Iris pigment epithelial cell (primary cell): ENCODE results near the gene TMEM167B.

Source experiments
- DNase-seq: peaks from one replicate; pipeline ENCODE4 v3.0.0-alpha.2; 2011; ENCODE audit warnings: low read depth

The TMEM167B gene

DNA sequence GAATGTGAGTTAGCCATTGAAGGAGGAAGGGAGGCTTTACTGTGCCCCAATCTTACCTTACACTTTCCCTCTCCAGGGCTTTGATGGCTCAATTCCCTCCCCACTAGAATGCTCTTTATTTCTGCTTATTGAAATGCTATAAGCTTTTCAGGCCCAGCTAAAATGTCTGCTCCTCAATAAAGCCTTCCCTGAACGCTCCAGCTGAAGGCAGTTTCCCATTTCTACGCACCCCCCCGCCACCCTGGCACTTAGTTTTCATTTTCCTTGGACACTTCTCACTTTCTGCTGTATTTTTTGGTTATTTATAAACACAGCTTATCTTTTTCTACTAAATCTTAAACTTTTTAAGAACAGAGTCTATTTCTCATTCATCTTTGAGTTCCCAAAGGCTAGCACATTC, 7.1 kb upstream of the TMEM167B start:
- DNase-seq, result no peak

DNA sequence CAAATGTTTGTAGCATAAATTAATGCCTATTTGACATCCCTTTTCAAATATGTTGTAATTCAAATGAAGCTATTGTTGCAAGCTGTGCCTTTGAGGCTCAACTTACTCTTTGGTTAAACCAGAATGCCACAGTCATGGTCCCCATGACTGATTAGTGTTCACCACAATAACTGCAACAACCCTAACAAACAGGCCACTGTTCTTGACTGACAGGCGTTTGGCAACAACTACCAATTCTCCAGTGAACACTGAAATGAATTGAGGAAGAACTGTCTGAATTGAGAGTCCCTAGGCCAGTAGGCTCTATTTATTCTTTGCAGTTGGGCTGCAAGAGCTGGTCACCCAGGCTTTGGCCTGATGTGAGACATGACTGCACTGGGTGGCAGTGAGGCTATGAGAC, 6.6 kb upstream of the TMEM167B start:
- no peak for DNase-seq

DNA sequence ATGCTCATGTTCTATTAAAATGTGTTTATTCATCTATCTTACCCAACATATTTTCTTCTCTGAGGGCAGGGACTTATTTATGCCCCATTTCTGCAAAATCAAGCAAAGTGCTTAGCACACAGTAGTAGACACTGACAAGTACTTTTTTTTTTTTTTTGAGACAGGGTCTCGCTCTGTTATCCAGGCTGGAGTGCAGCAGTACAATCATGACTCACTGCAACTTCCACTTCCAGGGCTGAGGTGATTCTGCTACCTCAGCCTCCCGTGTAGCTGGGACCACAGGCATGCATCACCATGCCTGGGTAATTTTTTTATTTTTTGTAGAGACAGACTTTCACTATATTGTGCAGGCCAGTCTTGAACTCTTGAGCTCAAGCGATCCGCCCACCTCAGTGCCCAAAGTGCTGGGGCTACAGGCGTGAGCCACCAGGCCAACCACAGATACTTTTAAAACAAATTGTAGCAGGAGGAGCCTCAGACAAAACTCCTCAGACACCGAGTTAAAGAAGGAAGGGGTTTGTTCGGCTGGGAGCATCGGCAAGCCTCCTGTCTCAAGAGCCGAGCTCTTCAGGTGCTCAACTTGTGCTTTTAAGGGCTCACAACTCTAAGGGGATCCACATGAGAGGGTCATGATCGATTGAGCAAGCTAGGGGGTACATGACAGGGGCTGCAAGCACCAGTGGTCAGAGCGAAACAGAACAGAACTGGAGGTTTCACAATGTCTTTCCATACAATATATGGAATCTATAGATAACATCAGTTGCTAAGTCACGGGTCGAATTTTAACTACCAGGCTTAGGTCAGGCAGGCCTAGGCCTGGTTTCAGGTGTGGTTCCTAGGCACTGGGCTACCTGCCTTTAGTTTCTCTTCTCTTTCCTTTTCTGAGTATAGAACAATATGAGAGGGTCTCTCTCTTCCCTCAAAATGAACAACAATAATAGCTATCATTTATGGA, 5.7 kb upstream of the TMEM167B start:
- DNase-seq, result peak; percentile 39

DNA sequence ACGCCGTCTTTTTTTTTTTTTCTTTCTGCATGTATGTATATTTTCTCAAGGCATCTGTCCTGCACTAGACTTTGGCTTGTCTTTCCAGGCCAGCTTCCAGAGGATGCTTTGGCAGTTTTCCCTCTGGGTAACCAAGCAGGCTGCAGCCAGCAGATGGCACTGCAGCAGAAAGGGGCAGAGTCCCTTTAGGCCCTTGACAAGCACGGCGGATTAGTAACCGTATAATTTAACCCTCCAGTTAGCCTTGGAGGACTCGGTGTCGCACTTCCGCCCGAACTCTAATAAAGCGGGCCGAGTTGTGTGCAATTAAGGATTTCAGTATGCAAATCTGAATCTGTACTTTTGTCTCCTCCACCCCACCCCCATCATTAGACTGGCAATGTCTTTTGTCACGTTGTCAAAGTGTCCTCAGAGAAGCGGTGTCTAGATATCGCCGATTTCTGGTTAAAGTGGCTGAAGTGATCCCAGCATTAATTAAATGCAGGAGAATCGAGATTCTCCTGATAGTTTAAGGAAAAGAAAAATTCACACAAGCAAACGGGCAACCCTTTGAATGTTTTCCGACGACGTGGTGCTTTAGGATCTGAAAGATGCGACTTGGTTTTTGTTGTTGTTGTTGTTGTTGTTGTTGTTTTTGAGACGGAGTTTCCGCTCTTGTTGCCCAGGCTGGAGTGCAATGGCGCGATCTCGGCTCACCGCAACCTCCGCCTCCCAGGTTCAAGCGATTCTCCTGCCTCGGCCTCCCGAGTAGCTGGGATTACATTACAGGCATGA, 1.1 kb upstream of the TMEM167B start:
- DNase-seq, result peak; percentile 58

DNA sequence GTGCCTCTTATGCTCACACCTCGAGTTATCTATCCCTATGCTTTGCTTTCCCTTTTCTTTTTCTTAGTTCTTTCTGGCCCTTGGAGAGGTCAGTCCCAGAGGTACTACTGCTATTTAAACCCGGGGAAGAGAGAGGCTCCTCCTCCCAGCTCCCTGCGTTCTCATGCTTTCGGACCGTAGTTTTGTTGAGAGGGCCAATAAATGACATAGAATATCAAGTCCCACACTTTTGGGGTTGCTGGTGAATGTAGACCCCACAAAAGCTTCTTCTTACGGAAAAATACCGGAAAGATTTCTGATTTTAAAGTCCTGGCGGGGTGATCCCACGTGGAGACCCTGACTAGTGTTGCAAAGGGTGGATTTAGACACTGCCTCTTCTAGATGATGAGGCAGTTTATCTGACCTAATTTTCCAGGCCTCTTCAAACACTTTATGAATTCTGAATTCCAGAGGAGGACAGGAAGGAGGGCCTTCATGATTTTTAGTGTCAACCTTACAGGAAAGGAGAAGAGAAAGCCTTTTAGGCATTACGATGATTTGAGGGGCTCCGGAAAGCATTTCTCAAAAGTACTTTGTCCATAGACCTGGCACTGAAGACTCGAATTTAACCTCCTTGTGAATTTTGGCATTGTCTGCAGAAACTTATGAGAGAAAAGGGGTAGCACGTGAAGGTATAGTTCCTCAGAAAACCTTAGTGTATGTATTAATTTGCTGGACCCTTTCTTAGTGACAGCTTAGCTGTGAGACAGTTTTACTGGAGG, 694 bp downstream of the TMEM167B start:
- DNase-seq, result peak; percentile 68

DNA sequence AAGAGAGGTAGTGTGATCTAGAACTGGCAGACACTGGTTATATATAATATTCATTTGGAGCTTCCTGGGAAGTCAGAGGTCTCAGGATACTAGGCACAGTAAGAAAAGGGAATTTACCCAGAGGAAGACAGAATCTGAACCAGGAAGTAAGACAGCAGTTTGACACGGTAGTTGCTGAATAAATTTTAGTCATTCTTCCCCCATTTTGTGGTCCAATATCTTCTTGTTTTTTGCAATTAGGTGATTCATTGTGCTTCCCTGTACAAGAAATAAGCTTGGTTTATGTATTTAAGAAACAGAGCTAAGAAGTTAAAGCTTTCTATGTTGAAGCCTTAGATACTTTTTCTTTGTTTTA, 1.3 kb downstream of the TMEM167B start:
- DNase-seq, result peak; percentile 58

DNA sequence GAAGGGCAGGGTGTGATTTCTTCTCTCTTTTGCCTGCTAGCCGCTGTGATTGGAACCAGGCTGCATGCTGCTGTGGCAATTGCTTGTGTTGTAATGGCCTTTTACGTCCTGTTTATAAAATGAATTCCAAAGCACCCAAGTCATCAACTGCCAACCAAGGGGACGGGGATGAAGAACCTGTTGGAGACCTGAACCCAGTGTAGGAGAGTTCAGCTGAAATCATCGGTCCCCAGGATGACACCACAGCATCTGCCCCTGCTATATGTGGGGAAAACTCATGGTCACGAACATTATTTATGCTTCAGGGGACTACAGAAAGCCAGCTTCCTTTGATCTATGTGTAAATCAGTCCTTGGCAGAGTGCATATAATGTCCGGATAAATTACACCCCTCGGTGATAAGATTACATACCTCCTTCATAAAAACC, 3.8 kb downstream of the TMEM167B start:
- peak; percentile 83 for DNase-seq

DNA sequence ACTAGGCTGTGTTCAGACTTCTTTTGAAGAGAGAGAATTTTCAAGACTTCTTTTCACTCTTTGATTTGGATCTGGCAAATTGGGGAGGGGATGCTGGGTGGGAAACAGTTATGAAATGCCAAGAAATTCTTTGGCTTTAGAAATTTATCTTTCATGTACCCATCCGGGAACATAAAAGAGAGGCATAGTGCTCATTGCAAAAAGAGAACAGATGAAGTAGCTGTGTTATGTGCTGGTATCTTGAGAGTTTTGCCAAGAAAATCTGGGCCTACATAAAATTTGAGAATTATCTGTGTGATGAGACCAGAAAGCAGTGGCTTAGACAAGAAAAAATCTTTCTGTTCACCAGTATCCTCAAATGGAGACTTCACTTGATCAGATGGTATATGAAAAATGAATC, 4.3 kb downstream of the TMEM167B start:
- no peak for DNase-seq

DNA sequence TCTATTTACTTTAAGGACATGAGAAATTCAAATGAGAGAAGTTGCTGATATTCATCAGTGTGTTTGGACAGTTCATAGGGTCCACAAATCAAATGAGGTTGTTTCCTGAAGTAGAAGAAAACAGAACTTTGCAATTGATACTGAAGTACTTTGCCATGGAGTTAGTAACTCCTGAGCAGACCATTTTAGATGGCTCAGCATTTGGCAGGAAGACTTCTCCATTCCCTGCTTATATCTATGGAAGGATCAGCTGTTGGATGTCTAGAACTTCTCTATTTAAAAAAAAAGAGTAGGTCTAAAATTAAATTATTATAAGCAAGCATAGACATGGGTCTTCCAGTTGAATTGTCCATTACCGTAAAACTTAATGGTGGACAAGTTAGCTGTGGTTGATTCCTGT, 5.1 kb downstream of the TMEM167B start:
- no peak for DNase-seq

DNA sequence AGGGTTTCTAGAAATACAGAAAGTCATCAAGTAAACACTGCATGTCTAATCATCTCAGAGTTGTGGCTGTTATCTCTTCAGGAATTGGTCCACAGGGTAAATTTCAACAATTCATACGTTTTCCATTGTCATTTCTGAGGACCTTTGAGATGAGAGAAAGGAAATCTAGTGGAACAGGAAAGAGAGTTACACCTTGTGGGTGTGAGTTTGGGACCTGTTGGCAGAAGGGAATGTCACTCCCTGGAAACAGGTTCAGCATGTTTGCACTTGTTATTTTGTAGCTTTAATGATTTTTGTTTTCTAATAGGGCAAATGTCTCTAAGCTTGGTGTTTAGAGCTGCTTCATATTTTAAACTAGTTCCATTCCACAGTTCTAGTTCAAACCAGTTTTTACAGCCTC, 5.6 kb downstream of the TMEM167B start:
- DNase-seq, result no peak

DNA sequence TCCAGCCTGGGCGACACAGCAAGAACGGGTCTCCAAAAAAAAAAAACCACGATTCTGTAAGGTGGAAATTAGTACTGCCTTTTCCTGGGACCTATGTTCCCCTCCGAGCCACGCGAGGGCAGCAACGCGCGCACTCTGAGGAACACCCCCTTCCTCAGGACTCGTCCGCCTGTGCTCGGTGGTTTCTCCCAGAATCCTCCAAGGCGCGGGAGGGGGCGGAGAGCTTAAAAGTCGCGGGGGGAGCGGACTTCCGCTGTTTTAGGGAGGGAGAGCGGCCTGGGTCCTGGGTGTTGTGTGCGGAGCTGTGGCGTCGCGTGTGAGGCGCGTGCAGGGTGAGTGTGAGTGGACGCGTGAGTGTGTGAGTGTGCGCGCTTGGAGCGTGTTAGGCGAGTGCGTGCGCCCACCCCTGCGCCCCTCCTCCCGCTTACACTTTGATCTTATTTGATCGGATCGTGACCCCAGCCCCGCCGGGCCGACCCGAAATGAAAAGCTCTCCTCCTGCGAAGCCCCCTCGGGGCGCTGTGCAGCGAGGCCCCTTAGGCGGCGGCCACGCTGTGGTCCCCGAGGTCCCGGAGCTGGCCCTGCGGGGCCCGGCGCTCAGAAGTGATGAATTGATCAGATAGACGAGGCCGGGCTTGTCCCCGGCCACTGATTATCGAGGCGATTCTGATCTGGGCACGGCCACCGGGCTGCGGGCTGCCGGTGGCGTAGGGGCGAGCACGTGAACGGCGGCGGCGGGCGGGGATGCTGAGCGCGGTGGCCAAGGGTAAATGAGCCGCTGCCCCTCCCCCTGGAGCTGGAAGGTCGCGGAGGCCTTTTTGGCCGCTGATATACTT, 9.6 kb downstream of the TMEM167B start:
- peak; percentile 97 for DNase-seq

DNA sequence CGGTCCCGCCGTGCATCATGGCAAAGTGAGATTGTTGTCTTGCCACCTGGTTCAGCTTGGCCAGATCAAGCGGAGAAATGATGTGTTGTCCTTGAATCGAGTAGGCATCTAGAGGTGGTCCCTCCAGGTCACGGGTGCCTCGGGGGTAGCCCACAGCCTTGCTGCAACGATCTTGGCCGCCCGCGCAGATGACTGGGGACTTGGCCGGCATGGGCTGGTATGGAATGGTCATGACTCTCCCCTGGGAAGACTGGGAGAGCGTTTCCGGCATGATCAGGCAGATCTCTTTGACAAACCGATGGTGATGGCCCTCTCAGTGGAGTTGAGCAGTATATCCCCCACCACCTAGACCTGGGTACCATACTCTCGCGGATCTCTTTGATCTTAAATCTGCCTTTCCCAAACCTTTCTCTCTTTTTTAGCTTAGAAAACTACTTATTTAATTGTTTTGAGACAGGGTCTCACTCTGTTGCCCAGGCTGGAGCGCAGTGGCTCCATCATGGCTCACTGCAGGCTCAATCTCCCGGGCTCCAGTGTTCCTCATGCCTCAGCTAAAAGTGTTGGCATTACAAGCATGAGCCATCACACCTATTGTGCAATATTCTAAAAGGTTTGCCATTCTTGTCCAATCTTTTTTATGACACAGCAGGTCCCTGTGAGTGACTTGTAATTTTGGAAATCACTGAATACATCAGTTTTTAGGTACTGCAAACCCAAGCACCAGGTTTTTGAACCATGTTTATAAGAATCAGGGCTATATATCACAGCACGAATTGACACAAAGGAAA, 14.0 kb downstream of the TMEM167B start:
- DNase-seq, result no peak

DNA sequence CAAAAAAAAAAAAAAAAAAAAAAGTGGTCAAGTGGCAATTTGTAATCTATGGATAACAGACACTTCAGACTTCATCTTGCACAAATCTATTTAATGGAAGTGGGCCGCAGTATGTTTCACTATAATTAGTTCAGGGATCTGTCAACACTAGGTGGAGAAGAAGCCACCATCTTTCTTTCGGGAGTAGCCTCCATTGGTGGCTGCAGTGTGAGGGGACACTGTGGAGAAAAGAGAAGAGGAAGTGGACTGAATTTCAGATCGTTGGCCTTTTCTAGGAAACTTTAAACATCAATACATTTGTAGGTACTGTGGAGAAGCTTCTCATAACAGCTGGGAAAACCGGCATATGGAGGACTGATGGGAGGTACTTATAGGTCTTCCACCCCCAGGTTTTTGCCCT, 15.3 kb downstream of the TMEM167B start:
- DNase-seq, result no peak

DNA sequence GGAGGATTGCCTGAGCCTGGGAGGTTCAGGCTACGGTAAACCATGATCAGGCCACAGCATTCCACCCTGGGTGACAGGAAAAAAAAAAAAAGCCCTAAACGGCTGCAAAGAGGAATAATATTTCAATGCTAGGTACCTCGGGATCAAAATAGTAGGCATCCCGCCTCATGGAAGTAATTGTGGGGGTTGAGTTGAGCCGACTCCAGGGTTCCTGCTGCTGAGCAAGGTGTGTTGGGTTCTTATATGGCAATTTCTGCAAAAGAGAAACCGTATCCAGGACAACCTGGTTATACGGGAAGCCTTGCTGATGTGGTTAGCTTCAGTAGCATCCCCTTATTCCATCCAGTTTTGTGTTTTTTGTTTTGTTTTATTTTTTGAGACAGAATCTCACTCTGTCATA, 17.2 kb downstream of the TMEM167B start:
- DNase-seq, result no peak

DNA sequence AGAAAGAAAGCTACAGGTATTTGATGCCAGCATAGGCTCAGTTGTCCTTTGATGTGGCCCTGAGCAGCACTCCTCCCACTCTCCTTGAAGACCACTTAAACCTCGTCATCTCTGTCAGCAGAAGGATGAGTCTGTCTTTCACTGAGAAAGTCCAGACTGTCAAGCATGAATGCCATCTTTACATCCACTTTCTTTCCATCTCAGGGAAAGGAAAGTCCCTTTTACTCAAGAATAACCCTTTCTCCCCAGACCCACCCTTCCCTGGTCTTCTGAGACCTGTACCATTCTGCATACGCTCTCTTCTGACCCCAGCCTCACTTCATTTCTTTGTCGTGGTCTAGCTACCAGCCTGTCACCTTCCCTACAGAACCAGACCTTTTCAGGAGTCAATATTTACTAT, 19.3 kb downstream of the TMEM167B start:
- DNase-seq, result no peak

DNA sequence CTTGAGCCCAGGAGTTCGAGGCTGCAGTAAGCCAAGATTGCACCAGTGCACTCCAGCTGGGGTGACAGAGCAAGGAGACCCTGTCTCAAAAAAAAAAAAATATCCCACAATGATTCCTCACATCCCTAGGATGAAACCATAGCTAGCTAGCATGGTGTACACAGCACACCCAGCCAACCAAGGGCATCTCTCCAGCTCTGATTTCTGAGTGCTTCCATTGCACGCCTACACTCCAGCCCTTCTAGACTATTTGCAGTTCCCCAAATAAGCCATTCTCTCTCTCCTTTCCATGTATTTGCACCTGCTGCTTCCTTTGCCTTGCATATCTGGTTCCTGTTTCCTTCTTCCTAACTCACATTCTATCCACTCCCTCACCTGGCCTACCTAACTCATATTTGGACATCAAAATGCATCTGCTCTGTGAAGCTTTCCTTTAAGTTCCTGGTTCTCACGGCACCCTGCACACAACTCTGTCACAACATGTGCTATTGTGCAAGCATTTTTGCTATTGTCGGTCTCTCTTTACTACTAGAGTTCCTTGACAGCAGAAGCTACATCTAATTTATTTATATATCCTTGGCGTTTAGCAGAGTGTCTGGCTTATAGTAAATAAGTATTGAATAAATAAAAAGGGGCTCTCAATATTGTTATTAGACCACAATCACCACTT, 21.0 kb downstream of the TMEM167B start:
- no peak for DNase-seq

DNA sequence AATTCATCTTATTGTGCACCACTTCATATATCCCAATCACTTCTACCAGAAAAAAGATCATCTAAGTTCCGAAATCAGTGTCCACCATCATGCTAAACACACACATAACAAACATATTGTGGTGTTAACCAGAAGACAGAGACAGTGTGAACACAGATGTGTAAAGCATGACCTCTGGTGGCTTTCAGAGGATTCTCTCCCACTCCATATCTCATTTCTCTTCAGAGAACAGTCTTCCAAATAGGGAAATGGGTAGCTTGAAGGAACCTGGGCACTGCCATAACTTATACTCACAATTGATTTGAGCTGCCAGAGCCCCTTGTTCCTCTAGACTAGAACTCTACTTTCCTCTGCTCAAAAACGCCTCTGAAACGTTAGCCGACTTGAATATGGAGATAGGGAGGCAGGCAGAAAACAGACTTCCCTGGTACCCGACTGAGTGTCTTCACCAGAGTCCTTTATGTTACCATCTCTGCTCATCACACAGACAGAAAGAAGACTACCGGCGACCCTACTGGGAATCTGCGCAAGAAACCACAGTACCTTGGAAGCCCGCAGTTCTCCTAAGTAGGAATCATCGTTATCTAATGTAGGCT, 21.6 kb downstream of the TMEM167B start:
- DNase-seq, result peak; percentile 41

DNA sequence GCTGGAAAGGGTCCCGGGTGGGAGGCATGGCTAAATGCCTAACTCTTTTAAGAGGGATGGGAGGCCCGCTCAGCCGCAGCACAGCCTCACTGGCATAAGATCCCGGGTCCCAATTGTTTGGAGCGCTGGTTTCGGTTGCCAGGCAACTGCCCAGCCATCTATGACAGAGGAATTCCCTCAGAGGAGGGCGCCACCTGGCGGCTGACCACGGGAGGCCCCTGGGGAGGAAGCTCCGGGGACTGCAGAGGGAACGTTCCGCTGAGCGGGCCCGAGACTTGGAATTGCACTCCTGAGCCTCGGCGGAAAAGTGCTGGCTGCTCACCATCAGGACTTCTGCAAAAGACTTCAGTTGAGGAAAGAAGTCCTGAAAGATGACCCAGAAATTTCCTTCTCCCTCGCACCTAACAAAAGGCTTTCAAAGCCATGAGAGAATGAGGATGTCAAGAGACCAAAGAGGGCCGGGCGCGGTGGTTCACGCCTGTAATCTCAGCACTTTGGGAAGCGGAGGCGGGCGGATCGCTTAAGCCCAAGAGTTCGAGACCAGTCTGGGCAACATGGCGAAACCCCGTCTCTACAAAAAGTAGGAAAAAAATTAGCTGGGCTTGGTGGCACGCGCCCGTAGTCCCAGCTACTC, 22.2 kb downstream of the TMEM167B start:
- DNase-seq, result peak; percentile 83
